Peyer's patch (tissue), 4 donors: ENCODE results near the gene DET1.

Experiments
- CTCF ChIP-seq, 6 experiments: fragments of 450-650 bp in 4 of 6; fragments of 200-600 bp in 2 of 6; sonication (generic) in 1 of 6; IDR thresholded peaks; one replicate each; pipeline ENCODE4 v1.5.1; 2017 to 2019; ENCODE audit warnings: antibody characterized with exemption in 6 of 6, mild to moderate bottlenecking in 3 of 6, moderate library complexity in 1 of 6
- POLR2A ChIP-seq, 2 donors: fragments of 450-650 bp; IDR thresholded peaks; one replicate each; pipeline ENCODE4 v1.5.1; 2017; ENCODE audit warnings: antibody characterized with exemption in 2 of 2, mild to moderate bottlenecking in 2 of 2, moderate library complexity in 2 of 2

GRCh38 chr15:88506628-88507027 is 39.9 kb downstream of the DET1 start:
- TF ChIP-seq CTCF (IDR thresholded peaks at IDR 0.05): no peak
- TF ChIP-seq POLR2A (IDR thresholded peaks at IDR 0.05): no peak
